Vagina (tissue), 2 donors: ENCODE results near the gene HRH2.

Source experiments
- POLR2A ChIP-seq, 2 donors: fragments of 450-650 bp; IDR thresholded peaks; one replicate each; pipeline ENCODE4 v1.6.1; 2017; ENCODE audit warnings: antibody characterized with exemption in 2 of 2, mild to moderate bottlenecking in 2 of 2, moderate library complexity in 2 of 2
- TF ChIP-seq, protein P1 (sequence below), 3 experiments: fragments of 450-650 bp in 2 of 3; fragments of 200-600 bp in 1 of 3; sonication (generic) in 1 of 3; IDR thresholded peaks; one replicate each; pipeline ENCODE4 v1.5.1; 2017 to 2019; ENCODE audit warnings: antibody characterized with exemption in 3 of 3, mild to moderate bottlenecking in 2 of 3, moderate library complexity in 2 of 3

DNA sequence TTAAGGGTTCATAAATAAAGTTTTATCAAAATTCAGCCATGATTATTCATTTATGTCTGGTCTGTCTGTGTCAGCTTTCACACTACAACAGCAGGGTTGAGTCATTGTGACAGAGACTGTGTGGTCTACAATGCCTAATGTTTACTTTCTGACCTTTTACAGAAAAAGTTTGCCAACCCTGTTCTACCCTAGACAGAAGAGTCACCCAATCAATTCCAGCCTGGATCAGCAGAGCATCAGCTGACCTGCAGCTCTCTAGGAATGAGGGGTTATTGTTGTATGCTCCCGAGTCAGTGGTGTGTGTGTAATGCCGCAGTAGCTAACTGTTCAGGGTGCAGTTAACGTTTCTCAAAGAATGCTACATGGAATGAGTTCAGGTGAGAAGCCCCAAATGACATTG, 87.3 kb downstream of the HRH2 start:
- TF ChIP-seq, protein P1, sequence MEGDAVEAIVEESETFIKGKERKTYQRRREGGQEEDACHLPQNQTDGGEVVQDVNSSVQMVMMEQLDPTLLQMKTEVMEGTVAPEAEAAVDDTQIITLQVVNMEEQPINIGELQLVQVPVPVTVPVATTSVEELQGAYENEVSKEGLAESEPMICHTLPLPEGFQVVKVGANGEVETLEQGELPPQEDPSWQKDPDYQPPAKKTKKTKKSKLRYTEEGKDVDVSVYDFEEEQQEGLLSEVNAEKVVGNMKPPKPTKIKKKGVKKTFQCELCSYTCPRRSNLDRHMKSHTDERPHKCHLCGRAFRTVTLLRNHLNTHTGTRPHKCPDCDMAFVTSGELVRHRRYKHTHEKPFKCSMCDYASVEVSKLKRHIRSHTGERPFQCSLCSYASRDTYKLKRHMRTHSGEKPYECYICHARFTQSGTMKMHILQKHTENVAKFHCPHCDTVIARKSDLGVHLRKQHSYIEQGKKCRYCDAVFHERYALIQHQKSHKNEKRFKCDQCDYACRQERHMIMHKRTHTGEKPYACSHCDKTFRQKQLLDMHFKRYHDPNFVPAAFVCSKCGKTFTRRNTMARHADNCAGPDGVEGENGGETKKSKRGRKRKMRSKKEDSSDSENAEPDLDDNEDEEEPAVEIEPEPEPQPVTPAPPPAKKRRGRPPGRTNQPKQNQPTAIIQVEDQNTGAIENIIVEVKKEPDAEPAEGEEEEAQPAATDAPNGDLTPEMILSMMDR (IDR thresholded peaks at IDR 0.05), result no peak
- TF ChIP-seq POLR2A (IDR thresholded peaks at IDR 0.05), result no peak
